ENCODE data around the gene NDFIP1. TPM values are rescaled to one million over a fixed set of nuclear protein-coding genes. Genes with fewer than 3 reads are reported as not detected.

NDFIP1 gene
- total and polyA plus RNA-seq, 2 experiments from 2014 or later = 78.0 to 83.5 TPM

DNA sequence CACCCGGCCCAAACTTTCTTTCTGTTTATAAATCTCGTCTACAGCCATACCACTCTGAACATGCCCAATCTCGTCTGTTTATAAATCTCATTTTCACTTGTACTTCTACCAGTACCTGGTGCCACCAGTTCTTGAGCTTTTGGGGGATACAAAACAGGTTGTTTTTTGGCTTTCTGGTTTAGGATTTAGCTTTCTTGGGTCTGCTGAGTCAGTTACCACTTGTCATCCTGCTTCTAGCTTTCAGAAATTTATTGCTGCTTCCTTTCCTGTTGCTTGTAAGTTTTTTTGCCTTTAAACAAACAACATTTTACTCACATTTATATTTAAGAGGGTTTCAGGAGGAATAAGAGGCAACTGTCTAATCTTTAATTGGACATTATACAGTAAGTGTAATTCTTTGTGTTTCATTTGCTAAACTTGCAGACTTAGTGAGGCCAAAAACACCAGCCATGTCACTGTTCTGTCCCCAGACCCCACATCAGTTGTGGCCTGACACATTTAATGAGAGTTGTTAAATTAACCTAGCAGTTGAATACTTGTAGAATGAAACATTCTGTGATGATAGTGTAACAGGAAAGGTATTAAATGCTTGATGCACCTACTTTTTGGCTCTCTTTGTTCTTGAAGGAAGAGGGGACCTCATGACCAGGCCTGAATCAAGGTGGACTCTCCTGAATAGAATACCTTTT lies 11.8 kb downstream of the NDFIP1 start:
- H3K4me3 ChIP-seq = no peak overlapping the region
- DNase-seq (ENCODE audit: low read depth in 1 of 2, low spot score in 1 of 2) = no peak
- TF ChIP-seq, protein P1, sequence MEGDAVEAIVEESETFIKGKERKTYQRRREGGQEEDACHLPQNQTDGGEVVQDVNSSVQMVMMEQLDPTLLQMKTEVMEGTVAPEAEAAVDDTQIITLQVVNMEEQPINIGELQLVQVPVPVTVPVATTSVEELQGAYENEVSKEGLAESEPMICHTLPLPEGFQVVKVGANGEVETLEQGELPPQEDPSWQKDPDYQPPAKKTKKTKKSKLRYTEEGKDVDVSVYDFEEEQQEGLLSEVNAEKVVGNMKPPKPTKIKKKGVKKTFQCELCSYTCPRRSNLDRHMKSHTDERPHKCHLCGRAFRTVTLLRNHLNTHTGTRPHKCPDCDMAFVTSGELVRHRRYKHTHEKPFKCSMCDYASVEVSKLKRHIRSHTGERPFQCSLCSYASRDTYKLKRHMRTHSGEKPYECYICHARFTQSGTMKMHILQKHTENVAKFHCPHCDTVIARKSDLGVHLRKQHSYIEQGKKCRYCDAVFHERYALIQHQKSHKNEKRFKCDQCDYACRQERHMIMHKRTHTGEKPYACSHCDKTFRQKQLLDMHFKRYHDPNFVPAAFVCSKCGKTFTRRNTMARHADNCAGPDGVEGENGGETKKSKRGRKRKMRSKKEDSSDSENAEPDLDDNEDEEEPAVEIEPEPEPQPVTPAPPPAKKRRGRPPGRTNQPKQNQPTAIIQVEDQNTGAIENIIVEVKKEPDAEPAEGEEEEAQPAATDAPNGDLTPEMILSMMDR (IDR thresholded peaks at IDR 0.05; ENCODE audit: low read depth, low read length) = no peak
- H3K4me1 ChIP-seq (ENCODE audit: low read depth) = peaks cover 9% of the 10 kb centered on the region
- H3K27me3 ChIP-seq = no peaks in the 10 kb centered on the region
- peaks cover 2% of the 10 kb centered on the region for H3K36me3 ChIP-seq
- no peaks in the 10 kb centered on the region for H3K9me3 ChIP-seq (ENCODE audit: low read depth)
- peak overlapping the region; percentile 46 for H3K27ac ChIP-seq

DNA sequence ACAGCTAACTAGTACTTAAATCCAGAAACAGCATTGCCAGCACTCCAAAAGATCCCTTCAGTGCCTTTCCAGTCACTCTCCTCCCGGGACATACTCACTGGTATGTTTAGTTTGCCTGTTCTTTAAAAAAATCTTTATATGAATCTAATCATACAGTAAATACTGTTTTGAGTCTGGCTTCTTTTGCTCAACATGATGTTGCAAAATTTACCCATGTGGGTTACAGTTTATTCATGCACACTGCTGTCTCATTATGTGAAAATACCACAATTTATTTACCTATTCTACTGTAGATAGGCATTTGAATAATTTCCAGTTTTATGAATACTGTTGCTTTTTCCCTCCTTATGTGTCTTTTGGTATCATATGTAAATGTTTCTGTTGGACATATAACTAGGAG lies 13.5 kb downstream of the NDFIP1 start:
- Histone ChIP-seq H3K27me3 (no peaks in the 10 kb centered on the region), H3K9me3 (ENCODE audit: low read depth) (no peaks in the 10 kb centered on the region), H3K4me1 (ENCODE audit: low read depth) (peaks cover 9% of the 10 kb centered on the region), H3K27ac (no peak overlapping the region), H3K36me3 (peaks cover 2% of the 10 kb centered on the region), H3K4me3 (no peak overlapping the region)
- DNase-seq (ENCODE audit: low read depth in 1 of 2, low spot score in 1 of 2) = no peak
- TF ChIP-seq, protein P1 (IDR thresholded peaks at IDR 0.05; ENCODE audit: low read depth, low read length) = no peak

DNA sequence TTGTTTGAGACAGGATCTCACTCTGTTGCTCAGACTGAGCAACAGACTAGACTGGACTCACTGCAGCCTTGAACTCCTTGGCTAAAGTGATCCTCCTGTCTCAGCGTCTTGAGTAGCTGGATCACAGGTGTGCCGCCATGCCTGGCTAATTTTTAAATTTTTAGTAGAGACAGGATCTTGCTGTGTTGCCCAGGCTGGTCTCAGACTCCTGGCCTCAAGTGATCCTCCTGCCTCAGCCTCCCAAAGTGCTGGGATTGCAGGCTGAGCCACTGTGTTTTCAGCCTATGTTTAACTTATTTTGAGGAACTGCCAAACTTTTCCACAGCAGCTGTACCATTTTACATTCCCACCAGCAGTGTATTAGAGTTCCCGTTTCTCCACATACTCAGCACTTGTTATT lies 16.8 kb downstream of the NDFIP1 start:
- no peak for DNase-seq (ENCODE audit: low read depth in 1 of 2, low spot score in 1 of 2)
- Histone ChIP-seq H3K9me3 (ENCODE audit: low read depth) (no peaks in the 10 kb centered on the region), H3K27ac (no peak overlapping the region), H3K4me3 (no peak overlapping the region), H3K4me1 (ENCODE audit: low read depth) (no peaks in the 10 kb centered on the region), H3K36me3 (peaks cover 1% of the 10 kb centered on the region), H3K27me3 (no peaks in the 10 kb centered on the region)
- TF ChIP-seq, protein P1 (IDR thresholded peaks at IDR 0.05; ENCODE audit: low read depth, low read length) = no peak

DNA sequence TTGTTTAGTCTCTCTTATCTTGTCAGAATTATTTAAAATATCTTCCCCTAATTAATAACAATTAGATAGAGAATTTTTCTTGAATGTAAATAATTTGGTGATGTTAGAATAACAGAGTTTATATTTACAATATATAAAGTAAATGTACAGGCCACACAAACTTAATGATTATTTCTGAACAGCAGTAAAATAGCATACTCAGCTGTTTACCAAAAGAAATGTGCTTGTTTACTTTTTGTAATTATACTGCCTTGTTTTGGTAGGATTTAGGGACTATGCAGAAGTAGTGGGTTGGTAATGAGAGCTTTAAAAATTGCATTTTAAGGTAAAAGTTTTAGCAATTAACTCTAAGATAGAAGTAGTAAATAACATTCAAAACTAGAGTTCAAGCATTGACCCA lies 17.4 kb downstream of the NDFIP1 start:
- Histone ChIP-seq H3K27me3 (no peaks in the 10 kb centered on the region), H3K4me1 (ENCODE audit: low read depth) (no peaks in the 10 kb centered on the region), H3K4me3 (no peak overlapping the region), H3K9me3 (ENCODE audit: low read depth) (no peaks in the 10 kb centered on the region), H3K36me3 (no peaks in the 10 kb centered on the region), H3K27ac (no peak overlapping the region)
- no peak for DNase-seq (ENCODE audit: low read depth in 1 of 2, low spot score in 1 of 2)
- TF ChIP-seq, protein P1 (IDR thresholded peaks at IDR 0.05; ENCODE audit: low read depth, low read length) = no peak

DNA sequence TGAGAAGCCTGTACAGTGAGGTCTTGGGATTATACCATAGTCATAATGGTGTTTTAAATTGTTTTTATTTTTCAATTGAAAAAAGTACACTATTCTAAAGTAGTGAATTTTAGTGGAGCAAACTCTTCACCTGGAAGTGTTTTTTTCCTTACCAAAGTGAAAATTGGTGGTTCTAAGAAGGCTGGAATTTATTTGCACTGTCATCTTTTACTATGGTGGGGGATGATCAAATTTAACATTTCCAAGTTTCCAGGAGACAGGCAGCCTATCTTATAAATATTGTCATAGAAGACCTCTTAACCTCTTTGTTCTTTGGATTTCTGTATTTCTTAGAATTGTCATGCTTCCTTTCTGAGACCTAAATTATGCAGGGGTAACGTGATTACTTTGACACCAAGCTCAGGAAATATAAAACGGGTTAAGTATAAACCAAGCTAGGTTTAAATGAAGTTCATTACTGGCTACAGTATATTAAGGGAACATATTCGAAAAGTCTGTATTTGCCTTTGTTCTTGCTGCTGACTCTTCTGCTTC lies 20.2 kb downstream of the NDFIP1 start:
- DNase-seq (ENCODE audit: low read depth in 1 of 2, low spot score in 1 of 2) = no peak
- Histone ChIP-seq H3K27ac (peak overlapping the region; percentile 9), H3K9me3 (ENCODE audit: low read depth) (no peaks in the 10 kb centered on the region), H3K36me3 (peaks cover 19% of the 10 kb centered on the region), H3K4me3 (no peak overlapping the region), H3K27me3 (no peaks in the 10 kb centered on the region), H3K4me1 (ENCODE audit: low read depth) (no peaks in the 10 kb centered on the region)
- TF ChIP-seq, protein P1 (IDR thresholded peaks at IDR 0.05; ENCODE audit: low read depth, low read length) = no peak
